Stimulated activated CD4-positive, alpha-beta T cell treated with anti-CD3 and anti-CD28 coated beads, Interleukin-4, amount 100 ng/mL, for 48 hours (primary cell): ENCODE data around the gene BLMH.
"Not testable (repeated sequence)": the region's sequence is repeated elsewhere in the genome, so short reads cannot be mapped to it uniquely, and the experiment has no call there.

Source experiments
- DNase-seq, 2 donors: peaks; one replicate each; pipeline ENCODE4 v3.0.0-alpha.2; 2020; ENCODE audit warnings: low read depth in 2 of 2

BLMH gene

DNA sequence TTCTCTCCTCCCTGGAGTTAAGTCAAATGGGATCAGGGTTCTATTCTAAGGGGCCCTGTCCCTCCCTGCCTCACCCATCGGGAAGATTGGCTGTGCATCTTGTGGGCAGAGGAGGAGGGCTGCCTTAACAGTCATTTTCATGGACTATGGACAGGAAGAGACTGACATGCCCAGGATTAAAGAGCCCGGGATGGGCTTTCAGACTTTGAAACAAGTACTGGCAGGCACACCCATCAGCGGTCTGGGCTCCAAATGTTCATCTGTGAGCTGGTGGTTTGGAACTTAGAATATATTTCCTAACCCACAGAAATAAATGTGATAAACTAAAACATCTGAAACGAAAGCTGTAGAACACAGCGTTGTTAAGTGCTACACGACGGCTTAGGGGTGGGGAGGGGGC is 62.7 kb downstream of the BLMH start:
- no peak for DNase-seq

DNA sequence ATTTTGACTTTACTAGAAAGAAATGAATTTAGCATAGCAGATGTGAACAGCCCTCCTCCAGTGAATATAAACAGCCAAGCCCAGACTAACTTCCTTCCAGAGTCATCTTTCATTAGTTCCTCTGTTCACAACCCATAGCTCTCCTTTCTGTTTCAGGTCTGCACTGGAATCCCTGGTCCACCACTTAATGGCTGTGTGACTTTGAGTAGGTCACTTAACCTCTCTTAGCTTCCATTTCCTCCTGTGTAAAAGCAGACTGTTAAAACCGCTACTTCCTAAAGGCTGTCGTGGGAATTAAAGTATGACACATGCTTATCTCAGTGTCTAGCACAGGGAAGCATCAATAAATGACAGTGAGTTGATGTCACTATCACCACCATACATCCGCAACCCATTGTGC is 63.7 kb downstream of the BLMH start:
- no peak for DNase-seq

DNA sequence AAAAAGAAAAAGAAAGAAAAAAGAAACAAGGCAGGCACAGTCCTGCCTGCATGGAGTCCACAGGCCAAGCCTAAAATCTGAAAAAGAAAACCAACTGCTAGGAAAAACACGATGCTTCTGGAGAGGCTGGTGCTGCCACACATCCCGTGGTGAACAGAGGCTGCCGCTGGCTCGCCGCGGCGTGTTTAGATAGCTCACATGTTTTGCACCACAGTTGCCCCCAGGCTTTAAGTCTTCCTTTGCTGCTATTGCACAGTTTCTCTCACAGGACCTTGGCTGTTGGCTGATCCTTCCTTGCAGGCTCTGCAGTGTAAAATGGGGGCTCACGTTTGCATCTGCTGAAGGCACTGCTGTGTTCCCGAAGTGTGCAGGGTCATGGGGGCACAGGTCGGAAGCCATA is 64.9 kb downstream of the BLMH start:
- no peak for DNase-seq

DNA sequence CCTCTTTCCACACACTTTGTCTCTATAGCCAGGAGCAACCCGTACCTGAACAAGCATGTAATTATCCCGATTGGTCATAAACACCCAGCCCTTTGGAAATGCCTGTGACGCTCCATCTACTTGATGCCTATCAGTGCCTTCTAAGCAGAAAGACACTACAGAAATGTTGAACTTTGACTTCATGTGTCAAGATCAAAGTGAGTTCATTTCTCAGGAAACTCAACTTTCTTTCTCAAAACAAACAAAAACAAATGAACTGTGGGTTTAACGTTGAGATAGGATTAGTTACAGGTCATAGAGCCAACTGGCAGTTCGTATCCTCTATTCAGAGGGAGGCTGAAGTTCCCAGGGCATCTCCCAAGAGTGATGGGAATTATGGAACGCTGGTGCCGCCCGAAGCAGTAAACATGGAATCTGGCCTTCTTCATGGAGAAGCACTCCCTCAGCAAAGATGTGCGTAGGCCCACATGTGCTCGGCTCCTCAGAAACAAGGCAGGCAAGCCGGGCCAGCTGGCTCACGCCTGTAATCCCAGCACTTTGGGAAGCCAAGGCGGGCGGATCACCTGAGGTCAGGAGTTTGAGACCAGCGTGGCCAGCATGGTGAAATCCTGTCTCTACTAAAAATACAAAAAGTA is 65.7 kb downstream of the BLMH start:
- no peak for DNase-seq

DNA sequence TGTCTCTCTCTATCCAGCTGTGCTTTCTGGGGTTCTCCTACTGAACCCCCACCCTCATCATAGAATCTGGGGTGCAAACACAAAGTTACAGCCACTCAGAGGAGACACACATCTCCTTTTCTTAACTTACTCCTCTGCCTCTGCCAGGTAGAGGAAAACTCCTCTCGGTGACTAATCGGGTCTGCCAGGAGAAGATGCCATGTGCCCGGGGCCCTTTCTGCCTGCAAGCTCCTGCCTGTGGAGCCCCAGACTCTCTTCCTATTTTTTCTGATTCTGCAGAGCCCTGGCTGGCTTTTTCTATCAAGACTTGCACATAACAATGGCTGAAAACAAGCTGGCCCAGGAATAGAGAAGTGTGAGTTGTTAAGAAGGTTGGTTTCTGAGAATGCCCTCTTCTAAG is 66.6 kb downstream of the BLMH start:
- no peak for DNase-seq

DNA sequence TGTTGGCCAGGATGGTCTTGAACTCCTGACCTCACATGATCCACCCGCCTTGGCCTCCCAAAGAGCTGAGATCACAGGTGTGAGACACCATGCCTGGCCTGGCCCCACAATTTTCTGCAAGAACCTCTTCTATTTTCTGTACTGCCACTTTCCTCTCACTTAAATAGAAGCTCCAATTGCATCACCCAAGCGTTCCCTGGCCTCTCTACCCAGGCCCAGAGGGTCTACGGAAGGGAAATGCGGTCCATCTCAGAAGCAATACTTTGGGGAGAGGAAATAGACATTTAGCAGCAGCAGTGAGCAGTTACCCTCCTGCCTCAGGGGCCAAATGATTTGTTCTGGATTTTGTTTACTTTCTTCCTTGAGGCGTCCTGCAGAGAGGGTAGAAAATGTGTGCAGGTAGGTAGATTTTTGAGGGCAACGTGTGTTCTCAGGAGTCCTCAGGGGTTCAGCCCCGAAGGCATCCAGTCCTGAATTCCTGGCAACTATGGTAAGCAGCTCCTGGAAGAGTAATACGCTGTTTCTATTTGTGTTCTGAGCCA is 67.3 kb downstream of the BLMH start:
- no peak for DNase-seq

DNA sequence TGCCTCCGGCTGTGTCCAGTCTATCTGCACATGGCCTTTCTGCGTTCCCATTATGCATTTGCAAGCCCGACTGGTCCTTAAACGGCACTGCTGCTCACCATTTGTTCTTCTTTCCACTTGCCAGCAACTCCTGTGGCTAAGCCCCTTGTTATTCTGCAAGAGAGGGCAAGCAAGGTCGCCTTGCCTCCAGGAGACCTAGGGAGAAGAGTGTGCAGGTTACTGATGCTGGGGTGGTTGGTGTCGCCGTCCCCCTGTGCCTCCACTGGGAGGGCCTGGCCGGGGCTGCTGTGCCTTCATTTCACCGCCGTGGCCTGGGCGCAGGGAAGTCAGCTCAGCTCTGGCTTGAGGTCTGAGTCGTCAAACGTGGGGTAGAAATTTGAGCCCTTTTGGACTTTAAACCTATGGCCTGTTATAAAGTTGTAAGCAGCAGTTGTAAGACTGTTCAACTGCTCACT is 69.0 kb downstream of the BLMH start:
- no peak for DNase-seq

DNA sequence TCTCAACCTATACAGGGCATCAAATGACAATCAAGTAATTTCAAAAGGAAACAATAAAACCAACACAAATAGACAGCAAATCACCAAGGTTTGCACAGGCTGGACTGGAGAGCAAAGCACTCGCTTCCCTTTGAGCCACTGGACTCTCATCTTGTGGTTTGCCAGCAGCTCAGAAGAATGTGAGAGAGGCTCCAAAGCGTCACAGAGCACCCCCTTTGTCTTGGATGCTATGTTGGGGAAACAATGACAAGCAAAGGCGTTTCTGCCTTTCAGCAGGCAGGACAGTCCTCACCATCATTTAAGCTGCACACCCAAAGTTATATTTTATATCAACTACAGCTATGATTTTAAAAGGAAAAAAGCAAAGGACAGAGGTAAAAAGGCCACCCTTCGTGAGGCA is 69.5 kb downstream of the BLMH start:
- DNase-seq, result no peak

DNA sequence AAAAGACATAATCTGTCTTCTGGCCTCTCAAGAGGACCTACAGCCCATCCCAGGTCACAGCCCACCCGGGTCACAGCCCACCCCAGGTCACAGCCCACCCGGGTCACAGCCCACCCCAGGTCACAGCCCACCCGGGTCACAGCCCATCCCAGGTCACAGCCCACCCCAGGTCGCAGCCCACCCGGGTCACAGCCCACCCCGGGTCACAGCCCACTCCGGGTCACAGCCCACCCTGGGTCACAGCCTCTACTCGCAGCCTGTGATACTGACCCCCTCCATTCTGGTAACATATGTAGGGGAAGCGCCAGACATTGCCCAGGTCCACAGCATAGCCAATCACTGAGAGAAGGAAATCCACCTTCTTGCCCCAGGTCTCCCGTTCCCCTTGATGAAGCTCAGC is 70.4 kb downstream of the BLMH start:
- no peak for DNase-seq

DNA sequence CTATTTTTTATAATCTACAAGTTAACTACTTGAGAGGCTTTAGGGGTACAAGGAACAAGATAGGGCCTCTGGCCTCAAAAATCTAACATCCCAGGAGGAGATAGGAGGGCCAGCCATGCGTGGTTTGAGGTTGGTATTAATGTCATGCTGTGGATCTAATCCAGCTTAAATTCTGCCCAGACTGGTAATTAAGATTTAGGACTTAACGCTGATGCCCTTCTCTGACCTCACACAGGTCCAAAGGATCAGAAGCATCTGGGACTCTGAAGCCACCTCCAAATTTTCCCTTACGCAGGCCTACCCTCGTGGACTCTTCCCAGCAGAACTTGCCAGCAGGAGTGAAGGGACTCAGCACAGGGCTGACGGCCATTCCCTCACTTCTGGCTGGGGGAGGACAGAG is 71.3 kb downstream of the BLMH start:
- no peak for DNase-seq

DNA sequence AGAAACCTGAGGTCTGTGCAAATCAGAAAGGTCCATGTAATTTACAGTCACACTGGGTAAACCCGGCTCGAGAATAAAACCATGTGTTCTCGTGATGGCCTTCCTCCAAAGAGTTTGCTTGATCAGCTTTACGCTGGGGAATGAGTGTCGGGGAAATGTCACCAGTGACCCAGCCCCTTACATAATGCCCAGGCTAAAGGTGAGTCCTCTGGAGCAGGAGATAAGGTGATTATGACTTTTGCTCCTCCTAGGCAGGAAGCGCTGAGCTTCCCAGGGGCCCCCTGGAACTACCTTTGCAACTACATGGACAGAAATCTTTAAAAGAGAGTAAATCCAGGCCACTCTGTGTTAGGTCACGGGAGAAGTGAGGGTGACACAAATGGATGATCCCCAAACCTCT is 71.9 kb downstream of the BLMH start:
- no peak for DNase-seq

DNA sequence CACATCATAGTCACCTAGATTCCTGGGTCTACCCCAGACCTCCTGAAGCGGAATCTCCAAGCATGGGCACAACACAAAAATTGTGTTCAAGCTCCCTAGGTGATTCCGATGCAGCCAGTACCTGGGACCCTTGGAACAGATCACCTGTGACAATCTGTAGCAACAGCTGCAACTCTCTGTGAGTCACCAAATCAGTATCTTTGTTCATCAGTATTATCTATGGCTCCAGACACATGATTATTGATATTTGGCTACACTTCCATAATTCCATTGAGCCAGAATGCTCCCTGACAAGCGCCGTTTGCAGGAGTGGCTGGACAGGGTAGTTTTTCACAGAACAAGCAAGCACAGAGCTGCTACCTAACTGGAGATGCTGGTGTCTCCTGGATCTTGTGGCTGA is 72.4 kb downstream of the BLMH start:
- DNase-seq, result no peak

DNA sequence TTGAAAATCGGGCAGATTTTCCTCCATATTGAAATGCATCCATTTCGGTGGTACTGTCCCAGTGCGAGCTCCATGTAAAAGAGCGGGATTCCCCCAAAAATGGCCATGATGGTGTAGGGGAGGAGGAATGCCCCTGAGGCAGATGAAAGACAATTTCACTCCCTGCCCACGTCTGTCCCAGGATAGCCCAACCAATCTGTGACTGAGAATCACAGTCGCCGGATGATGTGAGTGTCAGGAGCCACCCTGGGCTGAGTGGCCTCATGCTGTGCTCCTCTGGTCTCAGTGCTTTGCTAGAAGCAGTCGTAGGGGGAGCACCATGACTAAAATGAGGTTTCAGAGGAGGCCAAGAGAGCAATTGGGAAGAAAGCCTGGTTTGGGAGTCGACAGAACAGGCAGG is 72.9 kb downstream of the BLMH start:
- no peak for DNase-seq

DNA sequence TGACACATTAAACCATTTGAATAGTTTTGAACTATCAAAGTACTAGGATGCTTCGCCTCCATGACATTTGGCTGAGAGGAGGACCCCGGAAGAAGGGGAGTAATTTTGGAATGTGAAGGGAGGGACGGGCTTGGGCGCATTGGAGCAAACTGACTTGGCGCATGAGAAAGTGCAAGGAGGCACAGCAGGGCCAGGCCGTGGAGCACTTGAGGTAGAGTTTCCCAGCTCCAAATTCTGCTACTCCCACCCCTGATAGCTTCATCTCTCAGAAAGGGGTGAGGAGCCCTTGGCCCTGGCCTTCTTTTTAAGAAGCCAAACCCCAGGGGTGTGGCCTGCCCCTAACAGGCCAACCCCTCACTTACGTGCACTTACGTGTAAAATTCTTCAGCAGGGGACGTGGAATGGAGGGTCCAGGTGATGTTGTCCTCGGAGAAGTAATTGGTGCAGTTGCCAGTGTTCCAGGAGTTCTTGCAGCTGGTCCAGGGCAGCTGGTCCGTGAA is 73.9 kb downstream of the BLMH start:
- no peak for DNase-seq

DNA sequence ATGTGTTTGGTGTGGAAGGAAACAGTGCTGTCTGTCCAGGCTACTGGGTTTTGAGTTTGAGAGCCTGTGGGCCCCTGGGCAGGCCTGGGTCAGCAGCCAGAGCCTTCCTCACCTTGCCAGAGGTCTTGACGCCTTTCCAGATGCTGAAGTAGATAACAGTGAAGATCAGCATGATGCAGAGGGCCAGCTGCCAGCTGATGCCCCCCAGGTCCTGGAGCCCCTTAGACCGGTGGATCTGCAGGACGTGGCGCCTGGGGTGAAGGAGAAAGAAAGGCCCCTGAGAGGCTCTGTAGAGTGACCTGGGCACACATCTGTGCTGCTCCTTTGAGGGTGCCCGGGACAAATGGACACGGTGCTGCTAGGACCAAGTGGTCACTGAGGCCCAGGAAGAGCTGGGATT is 74.7 kb downstream of the BLMH start:
- DNase-seq, result no peak

DNA sequence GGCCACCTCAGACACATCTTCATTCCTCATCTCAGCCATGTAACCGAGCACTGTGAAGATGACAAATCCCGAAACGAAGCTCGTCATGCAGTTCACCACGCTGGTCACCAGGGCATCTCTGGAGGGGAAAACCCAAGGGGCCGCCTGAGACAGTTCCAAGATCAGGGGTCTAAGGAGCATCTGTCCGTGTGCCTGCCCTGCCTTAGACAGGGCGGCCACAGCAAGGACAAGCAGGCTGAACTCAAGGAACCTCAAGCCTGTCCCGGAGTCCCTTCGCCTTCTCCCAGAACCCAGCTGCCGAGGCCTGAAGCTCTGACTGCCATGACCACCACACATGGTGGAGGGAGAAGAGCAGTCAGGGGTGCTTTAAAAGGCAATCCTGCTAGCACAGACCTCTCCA is 79.0 kb downstream of the BLMH start:
- DNase-seq, result no peak

DNA sequence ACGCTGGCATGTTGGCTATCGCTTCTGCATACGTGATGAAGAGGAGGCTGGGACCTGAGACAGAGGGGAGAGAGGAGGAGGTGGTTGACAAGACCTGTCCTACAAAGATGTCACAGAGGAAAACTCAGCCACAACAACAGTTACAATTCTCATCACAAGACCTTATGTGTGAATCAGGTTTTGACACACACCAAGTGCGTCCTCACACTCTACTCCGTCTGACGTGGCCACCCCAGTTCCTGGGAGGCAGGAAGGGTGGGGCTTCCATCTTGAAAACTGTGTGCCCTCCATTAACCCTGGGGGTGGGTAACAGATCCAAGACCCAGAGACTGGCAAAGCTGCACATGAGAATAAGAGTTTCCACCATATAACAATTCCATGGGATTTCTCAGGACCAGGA is 80.4 kb downstream of the BLMH start:
- DNase-seq, result no peak

DNA sequence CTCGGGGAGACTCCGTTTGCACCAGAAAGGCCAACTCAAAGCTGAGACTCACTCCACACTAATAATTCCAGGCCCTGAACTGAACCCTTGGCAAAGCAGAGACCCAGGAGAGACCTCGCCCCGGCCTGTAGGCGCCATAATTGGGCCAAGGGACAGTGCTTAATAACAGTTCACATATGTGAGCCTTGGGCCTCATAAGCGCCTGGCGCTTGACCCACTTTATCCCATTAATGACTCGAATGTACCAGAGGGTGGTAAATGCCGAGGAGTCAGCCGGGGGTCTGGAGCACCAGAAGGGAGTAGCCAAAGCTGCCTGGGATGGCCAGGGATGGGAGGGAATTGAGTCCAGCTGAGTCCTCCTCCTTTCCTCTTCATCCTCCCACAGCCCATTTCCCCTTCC is 80.8 kb downstream of the BLMH start:
- no peak for DNase-seq

DNA sequence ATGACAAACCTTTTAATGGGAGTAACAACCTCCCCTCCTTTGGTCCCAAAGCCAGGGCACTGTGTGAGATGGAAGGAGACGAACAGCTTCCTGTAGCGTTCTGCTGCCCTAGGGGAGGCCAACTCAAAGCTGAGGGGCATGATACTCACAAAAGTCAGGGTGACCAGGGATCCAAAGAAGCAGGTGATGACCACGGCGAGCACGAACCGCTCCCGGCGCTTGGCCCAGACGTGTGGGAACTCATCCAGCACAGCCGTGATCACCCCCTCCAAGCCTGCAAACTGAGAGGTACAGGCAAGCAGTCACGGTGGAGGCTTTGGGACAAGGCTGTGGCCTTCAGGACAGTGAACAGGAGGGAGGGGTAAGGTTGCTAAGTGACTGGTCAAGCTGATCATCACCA is 81.4 kb downstream of the BLMH start:
- no peak for DNase-seq

DNA sequence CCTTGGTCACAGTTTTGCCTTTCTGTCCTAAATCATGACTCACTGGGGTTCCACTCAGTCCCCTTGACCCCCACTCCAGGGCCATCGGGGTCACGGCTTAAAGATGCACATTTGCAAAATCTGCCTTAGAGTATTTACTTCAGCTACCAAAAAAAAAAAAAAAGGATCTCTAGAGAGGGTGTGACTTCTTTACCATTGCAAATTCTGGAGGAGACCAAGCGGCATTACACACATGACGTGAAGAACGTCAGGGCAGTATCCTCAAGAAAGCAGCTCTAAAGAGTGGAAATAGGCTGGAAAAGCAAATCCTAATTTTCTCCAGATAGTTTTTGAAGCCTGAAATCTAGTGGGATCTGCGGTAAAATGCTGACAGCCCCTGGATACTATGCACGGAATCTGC is 81.8 kb downstream of the BLMH start:
- no peak for DNase-seq

DNA sequence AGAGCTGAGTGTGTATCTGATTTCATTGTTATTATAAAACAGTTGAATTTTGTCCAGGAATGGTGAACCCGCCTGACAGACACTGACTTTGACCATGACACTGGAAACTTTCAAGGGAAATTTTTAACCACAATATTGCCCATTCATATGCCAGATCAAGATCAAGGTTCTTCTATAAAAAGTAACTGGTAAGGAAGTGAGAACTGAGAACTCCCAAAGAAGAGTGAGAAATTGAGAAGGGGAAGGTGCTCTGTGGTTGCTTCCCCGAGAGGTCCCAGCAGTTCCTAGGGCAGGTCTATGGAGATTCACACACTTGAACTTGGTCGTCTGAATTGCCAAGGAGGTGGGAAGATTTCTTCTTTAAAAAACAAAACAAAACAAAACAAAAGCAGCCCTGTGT is 83.5 kb downstream of the BLMH start:
- DNase-seq, result no peak

DNA sequence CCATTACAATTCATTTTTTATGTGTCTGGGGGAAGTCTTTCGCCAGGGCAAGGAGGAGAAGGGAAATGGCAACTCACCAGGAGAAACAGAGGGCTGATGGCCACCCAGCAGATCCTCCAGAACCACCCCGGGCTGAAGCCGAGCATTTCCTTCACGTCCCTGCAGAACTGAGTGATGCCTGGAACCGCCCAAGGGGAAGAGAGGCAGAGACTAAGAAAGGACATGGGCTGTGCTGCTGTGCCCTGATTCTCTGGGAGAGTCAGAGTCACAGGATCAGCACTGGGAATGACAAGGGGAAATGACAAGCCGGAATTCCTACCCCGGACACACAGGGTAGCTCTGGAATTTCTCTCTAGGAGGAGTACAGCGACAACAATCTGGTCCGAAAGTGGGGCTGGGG is 84.1 kb downstream of the BLMH start:
- DNase-seq, result no peak

DNA sequence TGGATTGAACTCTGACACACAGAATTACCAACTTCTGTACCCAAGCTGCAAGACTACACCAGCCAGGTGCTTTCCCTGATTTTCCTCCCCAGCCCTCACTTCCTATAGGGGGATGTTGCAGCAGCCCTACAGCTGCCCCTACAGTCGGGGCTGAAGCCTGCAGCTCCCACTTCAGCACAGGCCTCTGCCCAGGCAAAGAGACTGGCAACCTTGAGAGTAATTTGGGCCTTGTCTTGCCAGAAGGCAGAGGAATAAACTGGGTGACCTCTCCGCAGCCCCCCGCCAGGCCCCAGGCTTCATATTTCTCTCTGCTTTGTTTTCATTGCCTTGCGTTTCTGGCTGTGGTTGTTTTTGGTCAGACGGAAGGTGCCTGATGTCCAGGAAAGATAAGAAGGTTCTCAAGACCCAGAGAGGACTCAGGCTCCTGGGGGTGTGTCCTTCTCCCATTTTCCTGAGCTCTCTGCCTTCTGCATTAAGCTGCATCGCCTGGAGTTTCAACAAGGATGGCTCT is 88.2 kb downstream of the BLMH start:
- DNase-seq, result no peak

DNA sequence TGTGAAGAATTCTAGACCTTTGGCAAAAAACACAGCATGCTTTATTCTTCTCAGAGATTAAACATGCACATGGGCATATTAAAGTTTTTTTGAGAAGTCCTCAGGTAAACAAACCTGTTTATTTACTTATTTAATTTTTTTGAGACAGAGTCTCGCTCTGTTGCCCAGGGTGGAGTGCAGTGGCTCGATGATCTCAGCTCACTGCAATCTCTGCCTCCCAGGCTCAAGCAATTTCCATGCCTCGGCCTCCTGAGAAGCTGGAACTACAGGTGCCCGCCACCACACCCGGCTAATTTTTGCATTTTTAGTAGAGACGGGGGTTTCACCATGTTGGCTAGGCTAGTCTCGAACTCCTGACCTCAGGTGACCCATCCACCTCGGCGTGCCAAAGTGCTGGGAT is 91.1 kb downstream of the BLMH start:
- DNase-seq, result not testable (repeated sequence)
